Motor neuron (in vitro differentiated cells): ENCODE measurements around the gene YARS1. TPM values are rescaled to one million over a fixed set of nuclear protein-coding genes. Genes with fewer than 3 reads are reported as not detected.

Experiments
- ATAC-seq, 8 experiments: fragments of 200-7000 bp; cut with Tn5 transposase; replicated peaks in 6 of 8; 2 replicates each; pipeline ENCODE4 v1.8.0; 2021; ENCODE audit warnings: mild to moderate bottlenecking in 8 of 8, moderate library complexity in 8 of 8
- H3K27ac ChIP-seq, 2 donors: fragments of 250-450 bp; sonication (Bioruptor Pico); 2 replicates each; pipeline ENCODE4 v1.9.0; 2021; ENCODE audit warnings: antibody characterized with exemption in 2 of 2, mild to moderate bottlenecking in 2 of 2, moderate library complexity in 1 of 2
- H3K4me1 ChIP-seq, 2 donors: fragments of 250-450 bp; sonication (Bioruptor Pico); replicated peaks in 1 of 2; 2 replicates each; pipeline ENCODE4 v1.6.1; 2021; ENCODE audit warnings: antibody characterized with exemption in 2 of 2, mild to moderate bottlenecking in 2 of 2, moderate library complexity in 1 of 2
- H3K4me3 ChIP-seq, 5 donors: fragments of 250-450 bp; sonication (Bioruptor Pico); 2 replicates each; pipeline ENCODE4 v1.9.0; 2021; ENCODE audit warnings: antibody characterized with exemption in 5 of 5, mild to moderate bottlenecking in 5 of 5, moderate library complexity in 4 of 5
- WGBS, 10 experiments: fragments of 450-650 bp; shearing (Covaris generic); methylation state at CpG; one replicate each; pipeline ENCODE4 v1.0.0; 2022; 5-methylcytosine and 5-hydroxymethylcytosine counted together
- in situ Hi-C, 9 experiments: fragments of 400-800 bp; cut with MboI; loops; one replicate each; pipeline ENCODE4 v1.15.0; 2021; ENCODE audit warnings: low sequenced_read_pairs in 9 of 9, low pct_unique_long_range_greater_than_20kb in 2 of 9; ENCODE audit not compliant: unreplicated experiment in 9 of 9
- total RNA-seq, 8 experiments: library from RNA; unstranded; fragments of 300-600 nt; gene quantifications; 2 replicates each; pipeline versions ENCODE4 v1.2.3 to v1.2.4, GENCODE V29; 2022

YARS1 gene
- total RNA-seq: 100 to 1,000 TPM; 108 to 311 (median 190) TPM

DNA sequence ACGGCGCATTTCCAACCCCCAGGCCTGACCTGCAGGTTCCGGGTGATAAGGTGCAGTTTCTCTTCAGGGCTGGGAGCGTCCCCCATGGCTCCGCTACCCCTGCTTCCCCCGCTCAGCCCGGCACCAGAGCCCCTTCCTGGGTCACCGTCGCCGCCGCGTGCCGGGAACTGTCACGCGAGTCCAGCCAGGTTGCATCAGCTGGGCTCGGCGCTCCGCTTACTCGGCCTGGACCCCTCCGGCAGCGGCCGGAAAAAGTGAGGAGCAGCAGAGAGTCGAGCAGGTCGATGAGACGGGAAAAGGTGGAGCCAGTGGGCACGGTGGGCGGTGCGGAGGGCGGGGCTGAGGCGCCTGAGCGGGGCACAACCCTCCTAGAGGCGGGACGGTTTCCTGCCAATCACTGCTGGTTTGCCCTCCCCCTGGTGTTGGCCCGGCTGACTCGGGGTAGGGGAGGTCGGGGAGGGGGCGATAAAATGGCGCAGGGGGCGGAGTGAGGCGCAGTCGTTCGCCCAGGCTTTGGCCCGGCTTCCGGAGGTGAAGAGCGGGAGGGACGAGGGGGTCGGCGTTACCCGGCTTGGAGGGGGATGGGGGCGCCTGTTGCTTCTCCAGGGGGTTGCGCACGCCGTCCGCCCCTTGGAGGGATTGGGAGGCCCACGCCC lies at the start of gene YARS1, which contains the start of gene S100PBP:
YARS1 (minus strand) TSS at position 200 of the 656 bp plus-strand sequence; CDS start at position 86, 114 bp downstream.
S100PBP (plus strand) TSS at position 495 of the 656 bp plus-strand sequence. CDS start 8,447 bp downstream, outside the sequence.
- WGBS, 10 experiments: 0% methylated on average over 10 to 11 of the region's 55 CpGs; no CpG with 5 or more reads in 7 of the 10 experiments
- in situ Hi-C loops: no loop called here
- H3K27ac ChIP-seq: peak within 1 kb of the TSS; percentile 95 to 97
- H3K4me1 ChIP-seq: peaks cover 20 to 28% of the 10 kb centered on the region in 2 donors
- peak within 1 kb of the TSS; percentile 74 to 83 (median 79) for H3K4me3 ChIP-seq
- peak; percentile 79 to 95 (median 93) for ATAC-seq

DNA sequence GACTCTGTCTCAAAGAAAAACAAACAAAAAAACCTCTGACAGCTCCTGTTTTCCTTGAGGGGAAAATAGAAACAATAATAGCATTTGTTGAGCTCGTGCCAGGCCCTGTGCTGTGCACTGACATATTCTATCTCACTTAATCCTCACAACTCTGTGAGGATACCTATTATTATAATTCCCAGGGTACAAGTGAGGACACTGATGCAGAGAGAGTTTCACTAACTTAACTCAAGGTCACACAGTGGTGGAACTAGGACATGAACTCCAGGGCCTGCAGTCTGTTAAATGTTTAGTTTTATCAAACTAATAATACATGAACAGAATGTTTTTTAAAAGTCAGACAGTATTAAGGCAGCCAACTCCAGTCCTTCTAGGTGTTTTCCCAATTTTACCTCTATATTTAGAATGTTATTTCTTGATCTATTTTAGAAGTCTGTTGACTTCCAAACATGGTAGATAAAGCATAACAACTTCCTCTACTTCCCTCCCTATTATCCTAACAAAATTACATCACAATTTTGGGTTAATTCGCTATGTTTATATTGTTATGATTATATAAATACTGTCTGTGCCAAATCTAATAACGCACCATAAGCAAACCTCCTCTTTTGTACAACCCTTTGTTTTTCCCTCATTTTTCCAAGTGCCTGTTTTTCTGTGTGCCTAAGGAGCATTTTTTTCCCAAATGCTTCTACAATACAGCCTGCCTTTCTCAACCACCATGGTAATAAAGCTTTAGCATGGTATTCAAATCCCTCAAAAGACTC lies 48.7 kb upstream of the YARS1 start:
- Histone ChIP-seq H3K4me3 (no peak overlapping the region), H3K4me1 (peaks cover 10 to 13% of the 10 kb centered on the region in 2 donors), H3K27ac (no peak overlapping the region)
- WGBS, 10 experiments: 72 to 100% (median 86%) methylated on average over 1 to 3 of the region's 3 CpGs
- in situ Hi-C loops: loop anchor here in 1 of 9 experiments (25.0 kb wide), 1 partner anchor 154 kb away; the partner anchor contains the start of gene SYNC
- no peak for ATAC-seq

DNA sequence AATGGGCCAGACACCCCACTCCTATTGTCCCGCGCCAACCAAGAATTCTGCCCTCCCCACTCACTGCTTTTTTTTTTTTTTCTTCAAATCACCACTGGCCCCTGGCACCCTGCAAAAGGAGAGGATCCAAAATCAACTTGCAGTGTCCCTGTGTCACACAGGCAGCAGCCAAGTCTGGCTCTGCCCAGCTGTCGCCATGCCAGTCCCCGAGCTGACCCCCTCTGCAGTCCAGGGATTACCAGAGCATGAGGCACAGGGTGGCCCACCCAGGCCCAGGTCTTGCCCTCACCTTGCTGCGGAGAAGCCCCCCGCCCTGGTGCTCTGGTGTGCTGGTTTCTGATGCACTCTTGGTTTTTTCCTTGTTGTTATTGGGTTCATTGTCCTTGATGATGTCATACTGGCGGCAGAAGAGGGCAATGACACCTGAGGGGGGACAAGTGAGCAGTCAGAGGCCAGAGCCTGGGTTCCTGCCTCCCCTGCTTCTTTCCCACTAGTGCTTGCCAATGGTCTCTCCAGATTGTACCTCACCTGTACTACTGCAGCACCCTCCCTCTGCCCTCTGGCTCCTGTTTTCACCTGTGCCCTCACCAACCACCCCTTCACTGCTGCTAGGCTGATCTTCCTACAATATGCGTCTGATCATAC lies 47.3 kb upstream of the YARS1 start:
- 94 to 100% (median 97%) methylated on average over 1 to 8 of the region's 8 CpGs; no CpG with 5 or more reads in 4 of the 10 experiments for WGBS, 10 experiments
- ATAC-seq: no peak
- in situ Hi-C loops: loop anchor here in 1 of 9 experiments (25.0 kb wide), 1 partner anchor 152 kb away; the partner anchor contains the start of gene SYNC
- no peak overlapping the region for H3K27ac ChIP-seq
- H3K4me1 ChIP-seq: peaks cover 2 to 5% of the 10 kb centered on the region in 2 donors
- no peak overlapping the region for H3K4me3 ChIP-seq

DNA sequence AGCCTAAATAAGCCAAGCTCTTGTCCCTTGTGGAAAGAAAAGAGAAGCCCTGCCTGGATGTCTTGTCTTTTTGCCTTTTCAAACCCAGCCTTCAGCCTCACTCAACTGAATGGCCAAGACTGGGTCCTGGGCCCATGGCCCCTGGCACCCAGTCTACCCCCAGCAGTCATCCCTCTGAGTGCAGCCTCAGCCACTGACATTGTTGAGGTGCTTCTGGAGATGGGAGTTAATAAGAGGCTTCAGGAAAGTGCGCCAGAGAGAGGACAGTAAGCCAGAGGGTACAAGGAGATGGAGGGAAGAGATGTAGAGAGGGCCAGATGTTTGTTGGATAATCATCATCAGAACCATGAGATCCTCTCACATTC lies 46.7 kb upstream of the YARS1 start:
- no peak for ATAC-seq

DNA sequence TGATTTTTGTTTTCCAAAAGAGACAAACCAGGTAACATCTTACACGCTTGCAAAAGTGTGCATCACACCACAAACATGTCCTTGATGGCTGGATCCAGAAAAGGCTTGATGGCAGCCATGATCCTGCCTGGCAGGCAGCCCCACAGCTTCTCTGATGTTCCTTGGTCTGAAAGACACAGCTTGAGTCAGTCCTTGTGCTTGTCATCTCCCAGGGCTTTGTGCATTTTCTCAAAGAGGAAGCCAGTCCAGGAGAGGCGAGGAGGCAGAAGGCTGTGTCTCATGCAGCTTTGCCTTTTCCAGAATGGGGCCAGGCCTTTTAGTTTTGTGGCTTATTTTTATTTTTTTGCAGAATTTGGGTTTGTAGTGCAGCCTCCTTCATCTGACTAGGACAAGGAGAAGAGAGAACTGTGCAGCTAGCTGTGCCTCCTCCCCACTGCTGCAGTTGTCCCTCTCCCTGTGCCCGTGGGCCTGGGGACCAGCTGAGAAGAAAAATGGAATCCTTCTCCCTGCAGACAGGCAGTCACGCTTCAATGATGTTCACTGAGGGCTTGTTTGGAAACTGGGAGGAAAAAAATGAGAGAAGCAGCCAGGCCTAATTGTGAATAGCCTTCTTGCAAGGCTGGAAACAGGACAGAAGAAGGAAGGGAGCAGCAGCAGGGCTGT lies 46.2 kb upstream of the YARS1 start:
- Histone ChIP-seq H3K27ac (no peak overlapping the region), H3K4me1 (no peaks in the 10 kb centered on the region), H3K4me3 (no peak overlapping the region)
- in situ Hi-C loops: loop anchor here in 1 of 9 experiments (25.0 kb wide), 1 partner anchor 151 kb away; the partner anchor contains the start of gene SYNC
- peak in 2 of 8 experiments; percentile 29 to 31 for ATAC-seq
- 76 to 100% (median 88%) methylated on average over 1 to 4 of the region's 4 CpGs for WGBS, 10 experiments

More for the DNA sequence above, 46.7 kb upstream of the YARS1 start:
- in situ Hi-C loops: loop anchor here in 1 of 9 experiments (25.0 kb wide), 1 partner anchor 152 kb away; the partner anchor contains the start of gene SYNC
- Histone ChIP-seq H3K27ac (no peak overlapping the region), H3K4me1 (no peaks in the 10 kb centered on the region), H3K4me3 (no peak overlapping the region)
- 89 to 100% (median 100%) methylated on average over 1 of the region's 1 CpG; no CpG with 5 or more reads in 5 of the 10 experiments for WGBS, 10 experiments

DNA sequence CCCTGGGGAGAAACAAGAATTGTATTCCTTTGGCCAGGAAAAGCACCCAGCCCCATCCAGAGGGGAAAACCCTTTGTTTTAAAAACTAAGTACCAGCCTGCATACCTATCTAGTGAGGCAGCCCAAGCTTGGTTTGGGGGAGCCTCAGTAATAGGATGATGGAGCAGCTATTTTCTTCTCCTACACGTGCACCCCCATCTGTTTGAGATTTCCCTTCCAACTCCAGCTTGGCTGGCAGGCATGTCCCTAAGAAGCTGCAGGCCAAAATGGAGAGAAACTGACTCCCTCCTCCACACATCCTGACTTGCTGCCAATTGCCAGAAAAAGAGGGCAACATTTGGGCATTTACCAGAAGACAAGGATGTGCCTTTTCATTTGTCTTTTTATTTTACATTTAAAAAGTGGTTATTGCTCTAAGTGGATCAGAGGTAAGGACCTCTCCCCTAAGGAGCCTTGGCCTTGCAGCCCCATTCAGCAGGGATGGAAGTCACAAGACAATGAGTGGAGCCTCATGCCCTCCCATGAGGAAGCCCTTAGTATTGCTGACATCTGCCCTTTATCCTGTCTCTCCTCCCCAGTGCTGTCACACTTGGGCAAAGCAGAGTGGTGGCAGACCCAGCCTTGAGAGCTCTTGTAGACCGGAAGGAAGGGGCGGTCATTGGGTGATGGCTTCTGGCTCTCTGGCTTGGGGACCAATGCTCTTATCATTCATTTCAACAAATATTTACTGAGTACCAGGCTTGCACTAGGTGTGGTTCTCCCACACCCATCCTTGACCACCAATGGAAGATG lies 44.9 kb upstream of the YARS1 start:
- H3K4me1 ChIP-seq: no peaks in the 10 kb centered on the region
- H3K4me3 ChIP-seq: no peak overlapping the region
- no peak for ATAC-seq
- in situ Hi-C loops: loop anchor here in 1 of 9 experiments (25.0 kb wide), 1 partner anchor 150 kb away; the partner anchor contains the start of gene SYNC
- H3K27ac ChIP-seq: peak overlapping the region in 1 of 2 donors; percentile 17
- WGBS, 10 experiments: 0 to 100% (median 78%) methylated on average over 1 to 3 of the region's 3 CpGs

DNA sequence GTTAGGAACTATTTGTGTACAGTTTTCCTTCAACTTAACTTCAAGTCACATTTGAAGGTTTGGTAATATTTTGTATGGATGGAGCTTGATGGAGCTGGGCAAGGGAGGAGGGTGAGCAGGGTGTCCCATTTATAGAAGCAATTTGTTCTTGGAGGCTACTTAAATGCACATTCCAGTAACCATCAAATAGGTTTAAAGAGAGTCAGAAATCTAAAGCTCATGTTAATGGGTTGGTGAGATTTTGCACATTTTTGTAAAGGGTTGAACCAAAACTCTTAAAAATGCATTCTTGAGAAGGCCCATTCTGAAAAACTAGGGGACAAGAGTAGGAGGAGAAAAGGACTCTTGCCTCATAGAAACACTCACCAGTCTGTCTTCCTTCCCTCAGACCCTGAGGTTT lies 43.4 kb upstream of the YARS1 start:
- H3K27ac ChIP-seq: no peak overlapping the region
- in situ Hi-C loops: loop anchor here in 1 of 9 experiments (25.0 kb wide), 1 partner anchor 148 kb away; the partner anchor contains the start of gene SYNC
- no peak overlapping the region for H3K4me3 ChIP-seq
- ATAC-seq: peak in 2 of 8 experiments; percentile 69 to 74
- H3K4me1 ChIP-seq: no peaks in the 10 kb centered on the region

DNA sequence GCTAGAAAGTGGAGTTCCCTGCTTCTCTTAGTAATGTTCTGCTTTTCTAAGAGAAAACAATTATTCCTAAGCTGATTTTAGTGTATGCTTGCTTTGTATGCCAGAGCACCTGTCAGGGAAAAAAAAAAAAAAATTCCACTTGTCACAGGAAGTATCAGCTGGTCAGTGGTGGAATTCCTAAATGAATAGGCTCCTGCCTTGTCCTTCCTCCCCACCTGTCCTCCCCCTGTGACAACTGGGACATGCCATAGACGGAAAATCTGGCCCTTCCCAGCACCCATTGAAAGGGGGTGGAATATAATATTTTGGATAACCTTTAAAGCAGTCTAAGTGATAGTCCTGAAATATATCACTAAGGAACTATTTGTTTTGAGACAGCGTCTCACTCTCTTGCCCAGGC lies 42.8 kb upstream of the YARS1 start:
- Histone ChIP-seq H3K4me1 (no peaks in the 10 kb centered on the region), H3K4me3 (no peak overlapping the region), H3K27ac (no peak overlapping the region)
- ATAC-seq: no peak
- in situ Hi-C loops: loop anchor here in 1 of 9 experiments (25.0 kb wide), 1 partner anchor 148 kb away; the partner anchor contains the start of gene SYNC
- WGBS, 10 experiments: 86 to 100% (median 100%) methylated on average over 1 to 2 of the region's 2 CpGs; no CpG with 5 or more reads in 3 of the 10 experiments

DNA sequence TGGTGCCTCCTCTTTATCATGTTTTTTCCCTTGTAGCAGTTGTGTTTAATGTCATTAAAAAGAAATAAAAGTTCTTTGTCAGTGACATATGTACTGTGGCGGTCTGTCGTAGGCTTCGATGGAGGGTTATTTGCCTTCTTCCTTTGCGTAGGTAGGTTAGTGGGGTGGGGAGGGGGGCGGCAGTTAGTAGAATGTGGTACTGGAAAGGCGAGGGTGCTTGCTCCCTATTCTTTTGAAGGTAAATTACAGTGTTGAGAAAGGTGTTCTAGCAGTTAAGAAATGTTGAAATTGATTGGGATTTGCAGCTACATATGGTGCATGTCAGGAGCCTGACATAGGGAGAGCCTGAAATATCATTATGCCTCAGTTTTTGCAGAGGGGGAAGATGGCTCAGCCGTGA lies 41.6 kb upstream of the YARS1 start:
- Histone ChIP-seq H3K4me3 (no peak overlapping the region), H3K27ac (no peak overlapping the region), H3K4me1 (no peaks in the 10 kb centered on the region)
- no peak for ATAC-seq
- in situ Hi-C loops: loop anchor here in 1 of 9 experiments (25.0 kb wide), 1 partner anchor 146 kb away; the partner anchor contains the start of gene SYNC
- WGBS, 10 experiments: 76 to 96% (median 92%) methylated on average over 4 to 7 of the region's 7 CpGs; no CpG with 5 or more reads in 1 of the 10 experiments

DNA sequence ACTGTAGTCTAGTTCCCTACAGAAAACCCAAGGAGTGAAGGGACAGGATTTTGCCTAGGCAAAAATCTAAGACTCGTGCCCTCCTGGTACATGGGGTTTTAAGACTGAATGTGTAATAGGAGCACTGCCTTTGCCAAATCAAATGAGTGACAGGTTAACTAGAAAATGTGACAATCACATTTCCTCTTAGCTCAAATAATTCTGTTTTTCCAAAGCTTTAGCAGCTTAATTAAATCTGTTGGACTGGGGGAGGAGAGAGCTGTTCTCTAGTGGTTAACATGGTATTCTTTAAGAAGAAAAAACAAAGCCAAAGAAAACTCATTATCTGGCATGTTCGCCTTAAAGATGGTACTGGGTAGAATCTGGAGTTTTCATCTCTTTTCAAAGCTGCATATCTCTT lies 41.0 kb upstream of the YARS1 start:
- ATAC-seq: no peak
- 86 to 100% (median 100%) methylated on average over 1 to 2 of the region's 2 CpGs for WGBS, 10 experiments
- H3K4me1 ChIP-seq: no peaks in the 10 kb centered on the region
- no peak overlapping the region for H3K4me3 ChIP-seq
- H3K27ac ChIP-seq: no peak overlapping the region
- in situ Hi-C loops: loop anchor here in 1 of 9 experiments (25.0 kb wide), 1 partner anchor 146 kb away; the partner anchor contains the start of gene SYNC

DNA sequence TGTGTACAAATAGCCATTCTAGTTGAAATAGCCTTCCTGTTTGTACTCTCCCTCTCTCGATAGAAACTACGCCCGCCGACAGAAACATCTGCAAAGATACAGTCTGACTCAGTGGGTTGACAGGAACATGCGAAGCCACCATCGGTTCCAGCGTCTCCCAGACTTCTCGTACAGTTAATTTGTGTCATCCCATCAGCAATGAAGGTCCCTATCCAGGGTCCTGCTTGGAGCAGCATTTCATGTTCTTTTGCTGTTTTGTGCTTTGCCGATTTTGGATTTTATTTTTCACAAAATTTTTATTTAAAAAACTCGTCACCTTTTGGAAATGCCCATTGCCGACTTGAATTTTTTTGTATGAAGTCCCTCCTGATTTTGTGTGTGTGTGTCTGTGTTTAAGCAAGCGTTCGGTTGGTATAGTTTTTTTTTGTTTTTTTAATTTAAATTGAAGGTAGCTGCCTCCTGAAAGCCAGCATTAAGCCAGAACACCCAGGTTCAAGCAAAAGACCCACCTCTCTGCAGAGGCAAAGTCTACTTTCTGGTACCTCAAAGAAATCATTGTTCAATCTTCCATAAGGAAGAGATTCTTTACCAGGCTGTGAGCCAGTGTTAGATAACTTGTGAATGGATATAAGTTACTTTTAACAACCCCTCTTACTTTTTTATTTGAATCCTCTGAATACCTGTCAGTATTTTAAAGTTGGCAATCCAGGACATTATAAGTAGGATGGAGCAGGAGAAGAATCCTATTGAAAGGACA lies 38.9 kb upstream of the YARS1 start:
- H3K4me1 ChIP-seq: no peaks in the 10 kb centered on the region
- in situ Hi-C loops: loop anchor here in 1 of 9 experiments (25.0 kb wide), 1 partner anchor 144 kb away; the partner anchor contains the start of gene SYNC
- no peak for ATAC-seq
- no peak overlapping the region for H3K27ac ChIP-seq
- no peak overlapping the region for H3K4me3 ChIP-seq
- WGBS, 10 experiments: 88 to 99% (median 96%) methylated on average over 6 to 13 of the region's 13 CpGs
